HG03280 (cell line): ENCODE data around the gene ZCCHC24.

Experiments
- ATAC-seq: cut with Tn5 transposase; IDR thresholded peaks from one replicate; pipeline ENCODE4 v1.9.1; 2021; ENCODE audit warnings: mild to moderate bottlenecking, moderate library complexity; ENCODE audit not compliant: unreplicated experiment

Gene ZCCHC24

DNA sequence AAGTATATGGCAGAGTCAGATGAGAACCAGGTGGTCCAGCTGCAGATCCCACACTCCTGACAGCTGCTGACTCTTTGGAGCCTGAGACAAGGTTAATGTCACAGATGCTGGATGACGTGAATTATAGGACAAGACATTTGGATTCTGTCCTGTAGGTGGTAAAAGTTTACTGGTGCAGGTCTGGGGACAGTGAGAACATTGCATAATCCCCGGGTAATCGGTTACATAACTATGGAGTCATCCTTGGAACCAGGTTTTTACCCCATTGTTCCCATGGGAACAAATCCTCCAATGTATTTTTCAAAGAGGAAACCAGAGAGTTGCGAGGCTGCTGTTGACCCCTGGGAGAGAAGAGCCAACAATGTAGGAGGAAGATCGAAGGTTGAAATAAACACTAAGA lies 27.5 kb upstream of the ZCCHC24 start:
- ATAC-seq: no peak

DNA sequence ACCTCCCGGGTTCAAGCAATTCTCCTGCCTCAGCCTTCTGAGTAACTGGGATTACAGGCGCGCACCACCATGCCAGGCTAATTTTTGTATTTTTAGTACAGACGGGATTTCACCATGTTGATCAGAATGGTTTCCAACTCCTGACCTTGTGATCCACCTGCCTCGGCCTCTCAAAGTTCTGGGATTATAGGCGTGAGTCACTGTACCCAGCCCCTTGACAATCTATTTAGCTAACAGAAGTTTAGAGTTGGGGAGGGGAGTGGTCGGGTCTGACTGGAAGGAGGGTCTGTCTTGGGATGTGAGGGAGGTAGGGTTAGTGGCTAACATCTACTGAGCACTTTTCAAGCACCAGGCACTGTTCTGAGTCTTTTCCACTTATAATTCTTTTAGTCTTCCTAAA lies 27.0 kb upstream of the ZCCHC24 start:
- ATAC-seq: no peak

DNA sequence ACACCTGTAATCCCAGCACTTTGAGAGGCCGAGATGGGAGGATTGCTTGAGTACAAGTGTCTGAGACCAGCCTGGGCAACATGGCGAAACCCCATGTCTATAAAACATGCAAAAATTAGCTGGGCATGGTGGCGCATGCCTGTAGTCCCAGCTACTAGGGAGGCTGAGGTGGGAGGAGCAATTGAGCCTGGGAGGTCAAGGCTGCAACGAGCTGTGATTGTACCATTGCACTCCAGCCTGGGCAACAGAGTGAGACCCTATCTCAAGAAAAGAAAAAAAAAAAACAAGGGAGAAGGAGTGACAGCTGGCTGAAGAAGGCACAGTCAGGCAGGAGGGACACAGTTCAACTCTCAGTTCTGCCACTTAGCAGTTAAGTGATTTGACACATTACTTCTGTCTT lies 26.4 kb upstream of the ZCCHC24 start:
- ATAC-seq: no peak

DNA sequence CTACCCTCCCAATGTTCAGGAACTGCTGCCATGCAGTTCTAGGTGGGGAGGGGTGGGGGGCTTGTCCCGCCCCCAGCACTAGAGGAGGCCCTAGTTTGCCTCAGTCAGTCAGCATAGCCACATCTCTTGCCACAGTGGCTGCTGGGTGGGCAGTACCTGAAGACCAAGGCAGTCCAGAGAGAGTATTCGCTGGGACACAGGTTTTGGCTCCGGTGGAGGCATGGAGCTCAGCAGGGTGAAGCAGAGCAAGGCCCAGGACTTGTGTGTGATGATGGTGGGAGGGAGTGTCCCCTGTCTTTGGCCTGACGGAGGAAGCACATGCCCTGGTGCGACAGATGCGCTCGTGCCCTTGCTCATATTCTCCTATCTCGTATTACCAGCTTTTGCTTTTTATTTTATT lies 24.7 kb upstream of the ZCCHC24 start:
- ATAC-seq: no peak

DNA sequence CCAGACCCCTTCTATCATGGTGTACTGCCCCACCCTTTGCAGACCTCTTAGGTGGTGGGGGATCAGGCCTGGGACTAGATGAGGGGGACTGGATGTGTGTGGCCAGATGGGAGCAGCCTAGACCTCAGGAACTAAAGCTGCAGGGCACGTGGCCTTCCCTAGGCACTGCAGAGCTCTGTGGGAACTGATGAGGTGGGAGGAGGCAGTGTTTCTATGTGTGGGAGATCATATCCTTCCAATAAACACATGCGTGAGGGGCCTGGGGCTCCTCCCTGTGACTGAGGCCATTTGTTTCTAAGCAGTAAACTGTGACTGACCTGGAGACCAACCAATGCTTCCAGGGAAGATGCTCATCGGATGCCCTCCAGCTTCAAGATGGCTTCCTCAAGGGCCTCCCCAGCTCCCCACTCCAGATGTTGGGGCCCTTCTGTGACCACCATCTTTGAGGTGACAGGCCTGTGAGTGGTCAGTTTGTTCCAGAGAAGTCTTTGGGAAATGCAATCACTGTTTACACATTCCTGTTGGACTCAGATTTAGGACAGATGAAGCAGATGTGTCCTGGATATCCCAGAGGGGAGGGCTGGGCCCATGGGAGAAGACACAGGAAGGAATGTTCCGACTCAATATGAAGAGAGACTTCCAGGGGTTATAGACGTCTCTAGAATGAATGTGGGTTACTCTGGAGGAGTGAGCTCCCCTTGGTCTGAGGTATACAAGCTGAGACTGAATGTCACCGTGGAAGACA lies 23.6 kb upstream of the ZCCHC24 start:
- no peak for ATAC-seq

DNA sequence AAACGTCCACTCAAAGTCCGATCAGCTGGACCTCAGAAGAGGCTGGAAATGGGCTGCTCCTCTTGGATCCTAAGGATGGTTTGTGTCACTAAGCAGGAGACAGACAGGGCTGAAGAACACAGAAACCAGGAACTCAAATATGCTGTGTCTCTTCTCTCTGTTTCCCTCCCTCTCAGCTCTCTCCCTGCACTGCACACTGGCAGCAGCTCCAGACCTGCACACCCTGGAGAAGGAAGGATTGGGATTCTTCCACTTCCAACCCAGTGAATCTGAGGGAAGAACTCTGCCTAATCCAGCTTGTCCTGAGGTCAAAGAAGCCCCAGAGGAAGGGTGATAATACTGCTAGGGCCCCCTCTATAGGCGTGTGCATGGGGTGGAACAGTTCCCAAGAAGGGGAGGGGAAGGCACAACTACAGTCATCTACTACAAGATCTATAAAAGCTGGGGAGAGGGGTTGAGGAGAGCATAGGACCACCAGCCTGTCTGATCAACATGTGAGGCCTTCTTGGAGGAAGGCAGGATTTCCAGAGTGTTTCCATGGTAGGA lies 22.7 kb upstream of the ZCCHC24 start:
- ATAC-seq: no peak

DNA sequence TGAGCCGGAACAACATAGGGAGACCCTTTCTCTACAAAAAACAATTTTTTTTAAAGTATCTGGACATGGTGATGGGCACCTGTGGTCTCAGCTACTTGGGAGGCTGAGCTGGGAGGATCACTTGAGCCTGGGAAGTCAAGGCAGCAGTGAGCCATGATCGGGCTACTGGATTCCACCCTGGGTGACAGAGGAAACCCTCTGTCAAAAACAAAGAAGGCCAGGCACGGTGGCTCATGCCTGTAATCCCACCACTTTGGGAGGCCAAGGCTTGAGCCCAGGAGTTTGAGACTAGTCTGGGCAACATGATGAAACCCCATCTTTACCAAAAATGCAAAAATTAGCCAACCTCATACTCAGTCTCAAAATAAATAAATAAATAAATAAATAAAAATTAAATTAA lies 19.9 kb upstream of the ZCCHC24 start:
- no peak for ATAC-seq

DNA sequence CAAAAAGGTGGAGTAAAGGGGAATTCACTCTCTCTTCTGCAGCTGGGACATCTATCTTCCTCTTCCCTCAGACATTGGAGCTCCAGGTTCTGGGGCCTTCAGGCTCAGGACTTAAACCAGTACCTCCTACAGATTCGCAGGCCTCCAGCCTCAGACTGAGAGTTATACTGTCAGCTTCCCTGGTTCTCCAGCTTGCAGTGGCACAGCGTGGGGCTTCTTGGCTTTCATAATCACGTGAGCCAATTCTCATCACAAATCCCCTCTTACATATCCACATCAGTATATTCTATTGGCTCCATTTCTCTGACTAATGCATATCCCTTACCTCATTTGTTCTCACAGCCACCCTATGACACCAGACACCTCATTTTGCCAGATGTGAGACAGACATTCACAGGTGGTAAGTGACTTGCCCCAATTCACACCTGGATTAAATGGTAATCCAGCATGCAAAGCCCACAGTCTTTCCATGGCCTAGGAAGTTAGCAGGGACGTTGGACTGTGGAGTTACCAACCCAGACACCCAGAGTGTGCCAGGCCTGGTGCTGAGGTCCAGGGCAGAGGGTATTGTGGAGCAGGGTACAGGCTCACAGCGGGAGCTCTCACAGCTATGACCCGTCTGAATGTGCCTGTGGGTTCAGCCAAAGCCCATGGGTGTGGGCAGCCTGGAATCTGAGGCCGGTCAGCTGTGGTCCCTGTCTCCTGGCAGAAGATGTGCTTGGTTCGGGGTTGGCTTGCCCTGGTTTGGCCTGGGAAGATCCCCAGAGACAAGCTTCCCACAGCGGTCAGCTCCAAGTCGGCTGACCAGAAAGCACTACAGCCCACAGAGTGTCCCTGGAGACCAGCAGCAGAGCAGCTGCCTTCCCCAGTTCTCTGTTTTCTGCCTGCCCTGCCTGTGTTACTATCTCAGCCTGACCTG lies 18.4 kb upstream of the ZCCHC24 start:
- ATAC-seq: no peak

DNA sequence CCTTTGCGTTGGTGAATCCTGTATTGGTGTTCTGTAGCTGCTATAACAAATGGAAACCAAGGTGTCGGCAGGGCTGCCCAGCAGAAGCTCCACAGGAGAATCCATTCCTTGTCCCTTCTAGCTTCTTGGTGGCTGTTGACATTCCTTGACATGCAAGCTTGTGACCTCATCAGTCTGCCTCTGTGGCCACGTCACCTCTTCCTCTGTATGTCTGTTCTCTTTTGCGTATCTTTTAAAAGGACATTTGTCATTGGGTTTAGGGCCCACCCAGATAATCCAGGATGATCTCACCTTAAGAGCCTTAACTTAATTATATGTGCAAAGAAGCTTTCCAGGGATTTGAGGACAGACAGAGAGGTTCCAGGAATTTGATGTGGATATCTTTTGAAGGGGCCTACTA lies 15.3 kb upstream of the ZCCHC24 start:
- ATAC-seq: no peak

DNA sequence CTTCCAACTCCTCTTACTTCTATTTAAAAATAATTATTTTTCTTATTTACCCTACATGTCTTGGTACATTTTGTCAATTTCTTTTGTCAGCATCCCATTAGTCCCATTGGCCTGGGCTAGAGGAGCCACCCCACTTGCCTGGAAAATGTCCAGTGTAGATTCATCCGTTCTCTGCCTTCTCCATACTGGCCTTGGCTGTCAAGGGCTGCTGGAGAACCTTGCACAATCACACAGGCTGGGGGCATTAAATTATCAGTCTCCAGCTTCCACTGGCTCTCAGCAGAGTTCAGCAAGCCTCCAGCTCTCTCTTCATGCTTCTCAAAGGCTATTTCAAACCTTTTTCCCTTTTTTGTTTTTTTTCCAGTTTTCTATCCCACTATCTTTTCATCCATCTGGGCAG lies 13.8 kb upstream of the ZCCHC24 start:
- no peak for ATAC-seq

DNA sequence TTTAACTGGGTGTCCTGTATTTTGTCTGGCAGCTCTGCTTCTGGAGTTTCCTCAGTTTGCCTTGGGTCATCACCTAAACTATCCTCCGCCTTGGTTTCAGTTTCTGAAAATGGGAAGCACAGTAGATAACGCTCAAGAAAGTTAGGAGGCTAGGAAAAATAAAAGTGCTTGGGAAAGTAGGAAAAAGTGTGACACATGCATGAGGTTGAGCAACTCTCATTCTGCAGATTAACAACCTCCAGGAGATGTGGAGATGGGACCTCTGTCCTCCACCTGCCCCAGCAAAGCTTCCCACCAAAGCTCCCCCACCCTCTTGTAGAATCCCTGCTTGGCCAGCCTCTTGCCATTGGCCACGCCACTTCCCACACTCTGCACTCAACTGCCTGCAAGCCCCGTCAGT lies 13.1 kb upstream of the ZCCHC24 start:
- no peak for ATAC-seq

DNA sequence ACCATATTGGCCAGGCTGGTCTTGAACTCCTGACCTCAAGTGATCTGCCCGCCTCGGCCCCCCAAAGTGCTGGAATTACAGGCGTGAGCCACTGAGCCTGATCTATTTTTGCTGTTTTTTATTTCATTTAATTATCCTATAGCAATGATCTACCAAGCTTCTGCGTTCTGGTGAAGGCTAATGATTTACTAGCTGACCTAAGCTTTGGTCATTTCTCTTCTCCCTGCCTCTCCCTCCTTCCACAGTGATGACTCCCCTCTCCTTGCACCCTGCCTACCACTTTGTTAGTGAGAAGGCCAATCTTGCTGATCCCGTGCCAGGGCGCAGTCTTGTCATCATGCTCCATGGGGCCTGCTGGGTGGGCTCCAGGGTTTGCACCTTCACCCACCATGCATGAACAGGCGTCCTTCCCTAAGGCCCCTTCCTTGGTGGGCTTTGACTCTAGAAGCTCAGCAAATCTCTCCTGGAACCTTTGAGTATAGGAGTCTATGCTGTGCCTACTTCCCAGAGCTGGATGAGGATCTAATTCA lies 11.9 kb upstream of the ZCCHC24 start:
- ATAC-seq: no peak

DNA sequence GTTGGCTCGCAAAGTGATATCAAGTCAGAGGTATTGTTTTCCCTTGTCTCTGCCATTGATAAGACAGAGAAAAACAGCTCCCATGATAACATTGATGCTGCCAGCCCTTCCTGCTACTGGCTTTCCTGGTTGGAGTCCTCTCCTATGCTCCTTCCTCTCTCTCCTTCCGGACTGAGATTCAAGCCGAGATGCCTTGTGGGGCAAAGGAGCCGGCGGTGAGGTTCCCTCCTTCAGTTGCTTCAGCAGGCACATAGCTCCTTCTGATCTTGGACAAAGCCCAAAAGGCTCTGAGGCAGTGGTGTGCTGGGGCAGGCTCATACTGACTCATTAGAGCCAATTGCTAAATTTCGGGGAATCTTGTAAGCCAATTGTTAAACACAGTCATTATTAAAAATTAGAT lies 8.8 kb upstream of the ZCCHC24 start:
- ATAC-seq: no peak

DNA sequence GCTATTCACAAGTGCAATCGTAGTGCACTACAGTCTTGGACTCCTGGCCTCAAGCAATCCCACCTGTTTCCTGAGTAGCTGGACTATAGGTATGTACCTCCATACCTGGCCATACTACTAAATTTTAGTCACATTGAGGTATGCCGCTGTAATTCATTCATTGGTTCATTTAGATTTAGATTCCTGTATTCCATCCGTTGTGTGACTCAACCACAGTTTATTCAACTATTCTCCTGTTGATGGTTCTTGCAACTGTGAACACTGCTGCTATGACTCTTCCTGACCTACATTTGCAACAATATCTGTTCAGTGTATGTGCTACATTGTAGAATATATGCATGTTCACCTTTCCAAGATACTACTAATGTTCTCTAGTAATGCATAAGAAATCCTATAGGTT lies 8.0 kb upstream of the ZCCHC24 start:
- no peak for ATAC-seq

DNA sequence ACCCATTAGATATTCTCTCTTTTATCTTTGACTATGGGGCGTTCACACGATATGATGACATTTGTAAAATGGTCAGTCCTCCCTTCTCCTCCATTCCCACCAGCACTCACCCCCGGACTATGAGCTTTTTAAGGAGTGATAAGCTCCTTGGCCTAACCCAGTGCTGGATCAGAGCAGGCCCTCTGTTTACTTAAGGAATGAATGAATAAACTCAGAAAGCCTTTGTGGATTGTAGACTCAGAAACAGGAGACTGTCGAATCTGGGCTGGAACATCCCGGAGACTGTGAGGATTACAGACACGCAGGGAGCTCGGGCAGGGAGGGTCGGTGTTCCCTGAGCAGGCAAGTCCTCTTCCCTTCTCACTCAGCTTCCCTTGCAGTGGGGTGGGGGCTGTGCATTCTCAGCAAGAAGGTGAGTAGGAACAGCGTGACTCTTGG lies 6.8 kb upstream of the ZCCHC24 start:
- no peak for ATAC-seq

DNA sequence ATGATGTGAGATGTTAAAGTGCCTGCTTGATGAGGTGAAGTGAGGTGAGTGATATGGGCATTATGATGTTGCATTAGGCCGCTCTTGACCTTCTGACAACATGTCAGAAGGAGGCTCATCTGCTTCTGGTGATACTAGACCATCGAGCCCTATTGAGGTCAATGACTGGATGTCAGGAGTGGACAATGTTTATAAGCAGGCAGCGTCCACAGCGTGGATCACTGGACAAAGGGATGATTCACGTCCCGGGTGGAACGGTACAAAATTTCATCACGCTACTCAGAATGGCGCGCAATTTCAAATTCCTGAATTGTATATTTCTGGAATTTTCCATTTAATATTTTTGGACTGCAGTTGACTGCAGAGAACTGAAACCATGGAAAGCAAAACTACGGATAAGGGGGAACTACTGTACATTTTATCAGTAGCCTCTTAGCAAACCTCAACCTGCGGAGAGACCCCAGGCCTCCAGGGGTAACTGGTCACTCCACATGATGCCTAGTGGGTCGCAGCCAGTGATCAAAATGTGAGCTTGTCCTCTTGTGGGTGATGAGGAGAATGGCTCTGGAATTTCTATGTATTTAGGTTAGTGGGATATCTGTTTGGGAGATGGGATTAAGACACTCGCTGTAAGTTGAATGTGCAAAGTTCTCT lies 5.7 kb upstream of the ZCCHC24 start:
- no peak for ATAC-seq

DNA sequence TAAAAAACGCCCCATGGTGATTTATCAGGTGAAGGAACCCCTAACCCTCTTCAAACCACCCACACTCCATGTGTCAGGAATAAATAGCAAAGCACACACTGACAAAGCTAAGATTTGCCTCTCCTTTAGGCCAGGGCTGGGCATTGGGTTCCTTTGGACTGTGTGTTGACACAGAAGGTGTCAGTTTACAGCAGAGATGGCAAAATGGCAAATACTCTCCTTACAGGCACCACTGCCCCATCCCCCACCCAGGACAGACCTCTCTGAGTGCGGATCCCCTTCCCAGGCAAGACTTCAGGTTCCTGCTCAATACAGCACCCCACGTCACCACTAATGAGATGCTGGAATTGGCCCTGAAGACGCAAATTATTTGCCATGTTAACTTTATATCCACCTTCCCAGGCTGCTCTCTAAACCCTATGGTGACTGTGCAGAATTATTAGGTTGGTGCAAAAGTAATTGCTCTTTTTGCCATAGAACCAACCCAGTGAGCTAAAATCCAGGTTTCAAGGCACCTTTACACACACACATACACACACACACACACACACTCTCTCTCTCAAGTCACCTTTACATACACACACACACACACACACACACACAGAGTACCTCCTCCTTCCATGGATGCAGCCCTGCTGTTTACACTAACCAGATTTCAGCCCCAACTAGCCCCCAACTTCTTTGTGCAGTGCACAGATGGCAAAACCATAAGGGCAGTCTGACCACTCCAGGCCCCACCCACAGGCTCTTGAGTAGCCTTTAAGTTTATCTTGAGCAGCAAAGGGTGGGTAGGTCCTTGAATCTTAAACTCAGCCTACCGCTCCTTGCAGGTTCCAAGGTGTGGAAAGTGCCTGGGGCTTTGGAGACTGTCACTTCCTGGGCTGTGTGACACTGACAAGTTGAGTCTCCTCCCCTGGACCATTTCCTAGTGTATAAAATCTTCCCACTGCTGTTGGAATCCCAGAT lies 4.0 kb upstream of the ZCCHC24 start:
- ATAC-seq: no peak

DNA sequence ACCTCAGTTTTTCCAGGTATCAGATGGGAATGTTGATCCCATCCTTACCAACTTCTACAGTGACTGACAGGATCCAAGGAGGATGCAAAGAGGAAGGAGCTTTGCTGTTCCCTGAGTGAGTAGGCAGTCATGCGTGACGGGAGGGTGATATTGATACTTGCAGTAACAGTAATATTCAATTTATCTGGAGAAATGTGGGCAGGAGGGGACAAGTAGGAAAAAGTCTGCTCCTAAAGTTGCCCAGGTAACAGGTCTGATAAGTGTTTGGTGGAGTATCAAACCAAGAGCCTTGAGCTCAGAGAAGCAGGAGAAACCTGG lies 3.3 kb upstream of the ZCCHC24 start:
- no peak for ATAC-seq

DNA sequence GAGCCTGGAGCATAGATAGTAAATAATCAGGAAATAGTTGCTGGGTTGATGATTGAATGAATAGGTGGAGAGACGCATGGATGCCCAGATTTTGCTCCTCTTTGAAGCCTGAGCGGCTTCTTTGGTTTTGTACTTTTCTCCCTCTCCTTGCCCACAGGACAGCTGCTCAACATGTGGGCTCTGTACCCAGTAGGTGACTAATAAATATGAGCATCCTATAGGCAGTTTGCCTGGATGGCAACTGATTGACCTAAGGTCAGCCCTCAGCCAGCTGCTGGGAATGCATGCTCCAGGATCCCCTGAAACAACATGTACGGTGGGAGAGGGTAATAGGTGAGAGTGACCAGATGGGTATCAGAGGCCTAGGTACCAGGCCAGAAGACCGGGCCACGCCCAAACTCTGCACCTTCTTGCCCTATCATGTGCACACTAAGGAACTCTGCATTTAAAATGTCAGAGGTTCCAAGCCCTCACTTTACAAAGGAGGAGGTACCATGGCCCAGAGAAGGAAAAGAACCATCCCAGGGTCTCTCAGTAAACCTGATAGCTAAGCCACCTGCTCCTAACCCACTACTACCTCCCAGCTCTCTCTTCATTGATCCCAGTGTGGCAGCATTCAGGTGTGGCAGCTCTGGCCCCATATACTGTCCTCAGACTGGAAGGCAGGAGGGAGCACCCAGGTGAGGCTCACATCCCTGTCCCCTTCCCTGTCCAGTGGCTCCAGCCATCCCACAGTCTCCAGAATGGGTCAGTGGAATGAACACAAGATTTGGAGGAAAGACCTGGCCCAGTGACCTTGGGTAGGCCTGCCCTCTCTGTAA lies 2.7 kb upstream of the ZCCHC24 start:
- ATAC-seq: no peak
